Cerebellar cortex (tissue), 1 donor: Measurements from ENCODE around the gene B3GALT2.
A peak's percentile ranks its signal among the peaks of the same experiment; 100 is the strongest.

Experiments
- DNase-seq: peaks from one replicate; pipeline ENCODE4 v3.0.0-alpha.2; 2015; ENCODE audit warnings: low spot score

Gene B3GALT2

GRCh38 chr1:193181985-193182384 is 4.4 kb downstream of the B3GALT2 start:
- peak; percentile 90 for DNase-seq

GRCh38 chr1:193181536-193181935 is 4.9 kb downstream of the B3GALT2 start:
- no peak for DNase-seq

DNA sequence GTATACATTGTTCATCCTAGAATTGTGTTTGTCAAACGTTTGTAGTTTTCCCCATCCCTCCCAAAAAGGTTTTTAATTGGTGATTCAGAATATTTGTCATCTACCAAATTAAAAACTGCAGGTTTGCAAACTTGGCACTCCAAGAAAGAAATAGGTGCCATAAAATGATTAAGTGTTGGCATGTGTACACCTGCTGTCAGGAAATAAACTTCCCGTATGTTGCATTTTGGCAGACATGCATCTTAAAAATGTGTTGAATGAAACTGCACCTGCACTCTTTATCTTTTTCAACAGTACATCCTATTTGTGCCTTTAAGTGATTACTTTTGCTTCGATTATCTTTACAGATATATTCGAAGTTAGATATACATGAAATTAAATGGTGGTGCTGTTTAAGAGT is 7.3 kb downstream of the B3GALT2 start:
- peak; percentile 76 for DNase-seq

DNA sequence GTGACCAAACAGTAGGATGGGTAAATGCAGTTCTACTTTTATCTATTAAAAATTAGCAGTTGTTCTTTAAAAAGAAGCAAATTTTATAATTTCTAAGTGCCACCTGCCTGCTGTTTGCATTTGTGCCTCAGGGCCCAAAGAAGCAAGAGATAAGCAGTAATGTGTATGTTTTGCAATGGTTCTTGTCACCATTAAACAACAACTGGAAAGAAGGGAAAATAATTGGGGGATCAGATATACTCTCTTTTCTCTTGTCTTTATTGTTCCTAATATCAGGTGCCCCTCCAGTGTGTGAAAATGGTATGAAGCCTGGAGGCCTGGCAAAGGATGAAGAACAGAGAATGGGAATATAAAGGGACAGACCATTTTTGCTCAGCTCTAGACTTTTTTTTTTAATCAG is 9.6 kb downstream of the B3GALT2 start:
- DNase-seq, result no peak

DNA sequence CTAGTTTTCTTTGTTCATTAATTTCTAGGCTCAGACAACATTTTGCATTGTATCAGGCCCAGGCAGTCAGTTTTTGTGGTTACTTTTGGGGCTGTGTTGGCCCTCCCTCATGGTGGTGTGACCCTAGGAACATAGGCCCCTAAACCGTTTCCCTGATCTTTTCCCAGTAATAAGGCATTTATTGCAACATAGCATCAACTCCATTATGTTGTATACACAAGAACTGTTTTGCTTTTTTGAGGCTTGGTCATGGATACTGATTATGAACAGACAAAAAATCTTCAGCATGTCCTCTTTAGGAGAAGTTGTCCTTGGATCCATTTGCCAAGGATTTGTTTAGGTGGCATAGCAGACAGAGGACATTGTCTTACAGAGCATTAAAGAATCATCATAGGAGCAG is 10.3 kb downstream of the B3GALT2 start:
- no peak for DNase-seq

GRCh38 chr1:193157360-193157759 is 29.1 kb downstream of the B3GALT2 start:
- DNase-seq, result no peak

DNA sequence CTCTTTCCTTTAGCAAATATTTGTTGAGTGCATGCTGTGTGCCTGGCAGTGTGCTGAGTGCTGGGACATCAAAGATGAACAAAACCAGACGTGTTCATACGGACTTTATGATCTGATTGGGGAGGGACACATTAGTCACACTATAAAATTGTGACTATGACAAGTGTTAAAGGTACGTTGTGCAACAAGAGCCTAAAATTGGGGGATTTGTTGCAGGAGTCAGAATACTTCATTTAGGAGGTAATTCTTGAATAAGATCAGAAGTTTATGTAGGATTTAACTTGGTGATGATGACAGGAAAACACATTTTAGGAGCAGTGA is 29.6 kb downstream of the B3GALT2 start:
- DNase-seq, result no peak

- DNase-seq, result no peak
Observed at GRCh38 chr1:193156117-193156821, 30.1 kb downstream of the B3GALT2 start.

GRCh38 chr1:193144999-193145398 is 41.4 kb downstream of the B3GALT2 start:
- no peak for DNase-seq

GRCh38 chr1:193144361-193144938 is 42.0 kb downstream of the B3GALT2 start:
- DNase-seq, result no peak

GRCh38 chr1:193143285-193143684 is 43.1 kb downstream of the B3GALT2 start:
- peak; percentile 20 for DNase-seq

DNA sequence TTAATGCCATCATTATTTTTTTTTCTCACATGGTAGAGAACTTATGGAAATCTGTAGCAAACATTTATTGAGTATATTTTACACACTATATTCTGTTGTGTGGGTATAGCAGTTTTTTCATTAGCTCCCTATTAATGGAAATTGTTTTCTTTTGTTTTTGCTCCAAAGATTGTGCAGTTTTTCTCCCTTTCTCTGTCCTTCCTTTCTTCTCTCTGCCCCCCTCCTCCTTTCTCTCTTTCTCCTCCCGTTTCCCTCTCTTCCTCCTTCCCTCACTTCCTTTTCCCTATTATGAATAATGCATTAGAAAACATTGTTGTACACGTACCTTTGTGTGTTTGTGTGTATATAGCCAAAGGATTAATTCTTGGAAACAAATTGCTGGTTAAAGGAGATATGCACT is 44.0 kb downstream of the B3GALT2 start:
- no peak for DNase-seq

DNA sequence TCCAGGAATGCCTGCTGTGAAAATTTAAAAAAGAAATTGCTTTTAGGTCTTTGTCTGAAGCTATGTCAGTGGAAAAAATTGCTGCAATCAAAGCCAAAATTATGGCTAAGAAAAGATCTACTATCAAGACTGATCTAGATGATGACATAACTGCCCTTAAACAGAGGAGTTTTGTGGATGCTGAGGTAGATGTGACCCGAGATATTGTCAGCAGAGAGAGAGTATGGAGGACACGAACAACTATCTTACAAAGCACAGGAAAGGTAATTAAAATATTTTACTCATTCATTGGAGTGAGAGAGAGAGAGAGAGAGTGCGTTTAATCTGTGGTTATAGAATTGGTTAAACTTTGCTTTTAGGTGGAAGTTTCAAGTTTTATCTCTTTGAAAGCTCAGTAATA is 44.6 kb downstream of the B3GALT2 start:
- DNase-seq, result no peak

- DNase-seq, result no peak
Observed at GRCh38 chr1:193140254-193140653, 46.2 kb downstream of the B3GALT2 start.

DNA sequence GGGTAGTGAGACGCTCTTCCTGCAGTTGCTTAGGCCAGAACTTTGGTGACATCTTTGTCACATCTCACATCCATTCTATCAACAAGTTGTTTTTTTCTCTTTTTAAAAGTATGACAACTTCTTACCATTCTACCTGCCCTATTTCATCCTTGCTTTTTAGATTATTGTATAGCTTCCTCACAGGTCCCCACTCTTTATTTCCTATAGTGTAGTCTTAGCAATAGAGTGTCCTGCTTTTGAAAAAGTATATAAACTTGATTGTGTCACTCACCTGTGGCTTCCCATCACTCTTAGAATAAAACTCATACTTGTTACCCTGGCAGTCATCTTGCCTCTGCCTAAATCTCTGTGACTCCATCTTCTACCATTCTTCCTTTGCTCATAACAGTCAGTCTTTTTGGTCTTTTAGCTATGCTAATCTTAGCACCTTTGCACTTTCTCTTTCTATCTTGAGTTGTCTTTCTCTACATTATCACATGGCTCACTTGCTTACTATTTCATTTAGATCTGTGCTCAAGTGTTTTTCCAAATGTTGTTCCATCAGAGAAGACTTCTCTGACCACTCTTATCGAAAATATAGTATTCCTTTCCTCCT is 55.0 kb downstream of the B3GALT2 start:
- DNase-seq, result no peak
